Type B pancreatic cell (in vitro differentiated cells): ENCODE measurements around the gene SDHC. TPM values are rescaled to one million over a fixed set of nuclear protein-coding genes. Genes with fewer than 3 reads are reported as not detected.

Source experiments
- DNase-seq: peaks from one replicate; pipeline ENCODE4 v3.0.0; 2021; ENCODE audit warnings: mixed read lengths; ENCODE audit not compliant: unreplicated experiment; ENCODE audit errors: extremely low spot score
- H3K27ac Mint-ChIP-seq: 2 replicates; pipeline ENCODE4 v1.8.0; 2021; ENCODE audit warnings: mild to moderate bottlenecking, mixed read lengths
- H3K27me3 Mint-ChIP-seq: 2 replicates; pipeline ENCODE4 v1.8.0; 2021; ENCODE audit warnings: mixed read lengths
- H3K36me3 Mint-ChIP-seq: 2 replicates; pipeline ENCODE4 v1.8.0; 2021; ENCODE audit warnings: mixed read lengths
- H3K4me1 Mint-ChIP-seq: one replicate; pipeline ENCODE4 v1.8.0; 2021; ENCODE audit warnings: mixed read lengths; ENCODE audit not compliant: unreplicated experiment
- H3K4me3 Mint-ChIP-seq: 2 replicates; pipeline ENCODE4 v1.8.0; 2021; ENCODE audit warnings: mild to moderate bottlenecking, mixed read lengths
- H3K9me3 Mint-ChIP-seq: 2 replicates; pipeline ENCODE4 v1.8.0; 2021; ENCODE audit warnings: mixed read lengths
- CTCF ChIP-seq: fragments of 200-600 bp; sonication (generic); conservative IDR thresholded peaks from 2 replicates; pipeline ENCODE4 v1.5.0; 2021; ENCODE audit warnings: antibody characterized with exemption, mild to moderate bottlenecking
- total RNA-seq: library from RNA; stranded (reverse); gene quantifications from 2 replicates; pipeline ENCODE4 v1.2.1, GENCODE V29; 2021; ENCODE audit warnings: low replicate concordance

The SDHC gene
- total RNA-seq, 1 donor from 2014 or later, result 206 TPM

DNA sequence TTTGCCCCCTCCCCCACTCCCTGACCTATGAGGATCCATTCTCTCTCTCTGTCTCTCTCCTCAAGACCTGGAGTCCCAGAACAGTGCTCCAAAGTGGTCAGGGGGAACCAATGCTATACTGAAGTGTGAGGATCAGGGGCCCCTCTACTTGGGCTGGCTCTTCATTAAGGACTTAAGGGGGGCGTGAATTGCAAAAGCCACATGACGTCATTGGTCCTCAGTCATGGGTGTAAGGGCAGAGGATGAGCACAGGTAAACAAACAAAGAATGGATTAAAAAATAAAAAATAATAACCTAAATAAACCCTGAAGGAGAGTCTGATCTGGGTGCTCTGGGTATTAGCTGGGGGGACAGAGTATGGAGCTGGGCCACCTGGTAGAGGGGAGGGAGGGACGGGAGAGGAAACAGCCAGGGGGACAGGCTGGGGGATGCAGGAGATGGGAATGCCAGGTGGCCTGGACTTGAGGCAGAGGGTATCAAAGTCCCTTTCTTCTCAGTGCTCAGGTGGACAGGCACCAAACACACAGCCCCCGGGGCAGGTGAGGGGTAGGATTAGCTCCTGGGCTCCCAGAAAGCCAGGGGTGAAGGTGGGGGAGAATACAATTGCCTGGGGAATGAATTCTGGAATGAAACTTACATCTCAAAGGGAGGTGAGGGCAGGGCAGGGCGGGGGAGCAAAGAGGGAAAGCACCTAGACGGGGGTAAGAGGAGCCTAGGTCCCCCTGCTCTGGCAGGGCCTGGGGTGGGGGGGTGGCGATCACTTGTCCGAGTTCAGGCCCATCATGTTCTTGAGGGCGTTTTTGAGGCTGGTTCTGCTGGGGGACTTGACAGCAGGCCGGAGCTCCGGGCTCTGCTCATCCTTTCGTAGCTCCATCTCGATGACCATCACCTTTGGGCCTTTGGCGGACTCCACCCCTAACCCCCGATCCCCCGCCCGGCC is 9.0 kb upstream of the SDHC start:
- H3K9me3 Mint-ChIP-seq, result no peaks in the 10 kb centered on the region
- TF ChIP-seq CTCF, result no peak
- no peak for DNase-seq
- H3K27ac Mint-ChIP-seq, result no peak overlapping the region
- H3K36me3 Mint-ChIP-seq, result no peaks in the 10 kb centered on the region
- peaks cover 6% of the 10 kb centered on the region for H3K27me3 Mint-ChIP-seq
- peak overlapping the region; percentile 98 for H3K4me3 Mint-ChIP-seq
- H3K4me1 Mint-ChIP-seq, result peaks cover 15% of the 10 kb centered on the region

DNA sequence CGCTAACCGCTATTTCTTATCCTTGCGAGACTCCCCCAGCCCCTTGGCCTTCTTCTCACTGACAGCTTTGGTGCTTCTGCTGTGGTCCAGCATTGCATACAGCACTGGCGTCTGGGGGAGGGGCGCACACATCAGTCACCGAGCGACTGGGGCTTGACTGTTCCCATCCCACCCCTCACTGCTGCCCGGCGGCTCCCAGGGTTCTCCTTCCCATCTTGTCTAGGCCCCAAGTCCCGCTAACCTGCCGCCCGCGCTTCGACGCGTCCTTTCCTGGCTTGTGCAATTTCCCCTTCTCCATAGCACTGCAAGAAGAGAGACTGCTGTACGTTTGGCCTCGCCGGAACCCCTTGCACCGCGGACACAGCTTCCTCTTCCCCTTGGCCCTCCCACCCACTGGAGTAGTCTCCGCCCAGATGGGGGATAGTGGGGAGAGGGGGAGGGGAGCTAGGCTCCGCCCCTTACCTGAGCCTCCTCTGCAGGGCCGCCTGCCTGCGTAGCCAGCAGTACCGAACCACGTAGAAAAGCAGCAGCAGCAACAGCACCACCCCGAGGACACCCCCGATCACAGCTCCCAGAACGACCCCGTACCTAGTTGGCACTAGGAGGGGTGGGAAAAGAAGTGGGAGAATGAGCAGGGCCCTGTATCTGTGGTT is 8.2 kb upstream of the SDHC start:
- peak overlapping the region; percentile 77 for H3K27ac Mint-ChIP-seq
- peaks cover 15% of the 10 kb centered on the region for H3K4me1 Mint-ChIP-seq
- no peaks in the 10 kb centered on the region for H3K36me3 Mint-ChIP-seq
- H3K27me3 Mint-ChIP-seq, result peaks cover 11% of the 10 kb centered on the region
- TF ChIP-seq CTCF, result peak; percentile 46
- DNase-seq, result peak; percentile 80
- H3K9me3 Mint-ChIP-seq, result no peaks in the 10 kb centered on the region
- H3K4me3 Mint-ChIP-seq, result peak overlapping the region; percentile 98

DNA sequence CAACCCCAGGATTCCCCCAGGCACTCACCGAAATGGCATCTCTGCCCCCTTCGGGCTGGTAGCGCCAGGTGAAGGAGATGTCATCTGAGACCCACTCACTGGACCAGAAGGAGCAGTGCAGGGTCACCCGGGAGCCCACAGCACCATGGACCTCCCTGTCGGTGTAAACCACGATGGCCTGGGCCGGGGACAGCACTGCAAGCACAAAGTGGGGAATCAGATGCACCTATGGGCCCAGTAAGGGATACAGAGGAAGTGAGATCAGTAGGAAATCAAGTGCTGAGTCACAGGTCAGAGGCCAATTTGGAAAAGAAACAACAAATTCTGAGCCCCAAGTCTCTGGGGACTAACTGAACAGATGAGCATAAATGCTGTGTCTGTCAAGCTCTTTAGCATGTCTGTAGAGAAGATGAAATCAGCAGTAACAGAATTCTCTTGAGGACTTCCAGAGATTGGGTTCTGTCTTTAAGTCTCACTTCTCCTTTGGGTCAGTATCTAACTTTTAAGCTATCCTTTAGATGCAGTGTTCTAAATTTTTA is 6.9 kb upstream of the SDHC start:
- no peaks in the 10 kb centered on the region for H3K36me3 Mint-ChIP-seq
- H3K9me3 Mint-ChIP-seq, result no peaks in the 10 kb centered on the region
- H3K4me1 Mint-ChIP-seq, result peaks cover 15% of the 10 kb centered on the region
- no peak for TF ChIP-seq CTCF
- H3K4me3 Mint-ChIP-seq, result peak overlapping the region; percentile 61
- DNase-seq, result no peak
- H3K27me3 Mint-ChIP-seq, result peaks cover 11% of the 10 kb centered on the region
- no peak overlapping the region for H3K27ac Mint-ChIP-seq

- Mint-ChIP-seq H3K27ac (no peak overlapping the region), H3K27me3 (peaks cover 11% of the 10 kb centered on the region), H3K9me3 (no peaks in the 10 kb centered on the region), H3K36me3 (no peaks in the 10 kb centered on the region), H3K4me1 (peaks cover 15% of the 10 kb centered on the region), H3K4me3 (peak overlapping the region; percentile 37)
- no peak for DNase-seq
- no peak for TF ChIP-seq CTCF
Measured at GRCh38 chr1:161307892-161308638, 6.1 kb upstream of the SDHC start.

GRCh38 chr1:161309868-161310267 is 4.3 kb upstream of the SDHC start, which contains the start of gene MPZ:
MPZ (minus strand) TSS chr1:161309968; CDS start chr1:161309905, 63 bp downstream.
- H3K27ac Mint-ChIP-seq, result peak within 1 kb of the TSS; percentile 5
- no peak for TF ChIP-seq CTCF
- H3K4me3 Mint-ChIP-seq, result peak within 1 kb of the TSS; percentile 2
- H3K36me3 Mint-ChIP-seq, result no peaks in the 10 kb centered on the region
- no peak for DNase-seq
- H3K9me3 Mint-ChIP-seq, result no peaks in the 10 kb centered on the region
- peaks cover 11% of the 10 kb centered on the region for H3K27me3 Mint-ChIP-seq
- peaks cover 12% of the 10 kb centered on the region for H3K4me1 Mint-ChIP-seq
